ENCODE measurements around the gene MUC13.

GRCh38 chr3:124972457-124972856 is 37.9 kb upstream of the MUC13 start:
- TF ChIP-seq, protein P1, sequence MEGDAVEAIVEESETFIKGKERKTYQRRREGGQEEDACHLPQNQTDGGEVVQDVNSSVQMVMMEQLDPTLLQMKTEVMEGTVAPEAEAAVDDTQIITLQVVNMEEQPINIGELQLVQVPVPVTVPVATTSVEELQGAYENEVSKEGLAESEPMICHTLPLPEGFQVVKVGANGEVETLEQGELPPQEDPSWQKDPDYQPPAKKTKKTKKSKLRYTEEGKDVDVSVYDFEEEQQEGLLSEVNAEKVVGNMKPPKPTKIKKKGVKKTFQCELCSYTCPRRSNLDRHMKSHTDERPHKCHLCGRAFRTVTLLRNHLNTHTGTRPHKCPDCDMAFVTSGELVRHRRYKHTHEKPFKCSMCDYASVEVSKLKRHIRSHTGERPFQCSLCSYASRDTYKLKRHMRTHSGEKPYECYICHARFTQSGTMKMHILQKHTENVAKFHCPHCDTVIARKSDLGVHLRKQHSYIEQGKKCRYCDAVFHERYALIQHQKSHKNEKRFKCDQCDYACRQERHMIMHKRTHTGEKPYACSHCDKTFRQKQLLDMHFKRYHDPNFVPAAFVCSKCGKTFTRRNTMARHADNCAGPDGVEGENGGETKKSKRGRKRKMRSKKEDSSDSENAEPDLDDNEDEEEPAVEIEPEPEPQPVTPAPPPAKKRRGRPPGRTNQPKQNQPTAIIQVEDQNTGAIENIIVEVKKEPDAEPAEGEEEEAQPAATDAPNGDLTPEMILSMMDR (IDR thresholded peaks at IDR 0.05), result no peak
- no peak for TF ChIP-seq POLR2A (IDR thresholded peaks at IDR 0.05)

Measured in esophagus squamous epithelium (tissue), 4 donors.